GM23338 (cell line): Measurements from ENCODE around the gene RPRML. TPM values are rescaled to one million over a fixed set of nuclear protein-coding genes. Genes with fewer than 3 reads are reported as not detected.
A peak's percentile ranks its signal among the peaks of the same experiment; 100 is the strongest.

Source experiments
- ATAC-seq: fragments of 200-7000 bp; cut with Tn5 transposase; 3 replicates; pipeline ENCODE4 v1.9.1; 2020
- DNase-seq: peaks from one replicate; pipeline ENCODE4 v3.0.0-alpha.2; 2015; ENCODE audit warnings: low spot score
- H2AFZ ChIP-seq: fragments of 200-600 bp; sonication (generic); 2 replicates; pipeline ENCODE4 v1.8.0; 2016; ENCODE audit warnings: antibody characterized with exemption, mild to moderate bottlenecking, moderate library complexity
- H3F3A ChIP-seq: fragments of 200-600 bp; sonication (generic); replicated peaks from 2 replicates; pipeline ENCODE4 v1.8.0; 2017; ENCODE audit warnings: antibody characterized with exemption, mixed run types, low read depth
- H3K27ac ChIP-seq: fragments of 200-600 bp; sonication (generic); 2 replicates; pipeline ENCODE4 v1.6.1; 2016; ENCODE audit warnings: low read depth
- H3K27me3 ChIP-seq: fragments of 200-600 bp; sonication (generic); 2 replicates; pipeline ENCODE4 v1.8.0; 2016; ENCODE audit warnings: mild to moderate bottlenecking, mixed run types, moderate library complexity; ENCODE audit not compliant: insufficient read depth
- H3K36me3 ChIP-seq: fragments of 200-600 bp; sonication (generic); 2 replicates; pipeline ENCODE4 v1.8.0; 2016; ENCODE audit warnings: mild to moderate bottlenecking; ENCODE audit not compliant: insufficient read depth
- H3K4me1 ChIP-seq: fragments of 200-600 bp; sonication (generic); 2 replicates; pipeline ENCODE4 v1.8.0; 2016; ENCODE audit warnings: mild to moderate bottlenecking, moderate library complexity; ENCODE audit not compliant: insufficient read depth
- H3K4me2 ChIP-seq: fragments of 200-600 bp; sonication (generic); 2 replicates; pipeline ENCODE4 v1.7.1; 2017; ENCODE audit warnings: mixed run types
- H3K4me3 ChIP-seq: fragments of 200-600 bp; sonication (generic); 2 replicates; pipeline ENCODE4 v1.6.1; 2016; ENCODE audit warnings: mixed run types
- H3K79me2 ChIP-seq: fragments of 200-600 bp; sonication (generic); replicated peaks from 2 replicates; pipeline ENCODE4 v1.8.0; 2017; ENCODE audit warnings: mild to moderate bottlenecking; ENCODE audit not compliant: insufficient read depth
- H3K9me2 ChIP-seq: fragments of 200-600 bp; sonication (generic); 2 replicates; pipeline ENCODE4 v1.8.0; 2017; ENCODE audit not compliant: insufficient read depth
- H4K20me1 ChIP-seq: fragments of 200-600 bp; sonication (generic); replicated peaks from 2 replicates; pipeline ENCODE4 v1.8.0; 2017; ENCODE audit warnings: mild to moderate bottlenecking; ENCODE audit not compliant: insufficient read depth
- H3K27ac Mint-ChIP-seq: 2 replicates; pipeline ENCODE4 v1.8.0; 2020; ENCODE audit warnings: inconsistent platforms, mild to moderate bottlenecking, moderate library complexity, mixed read lengths
- H3K27me3 Mint-ChIP-seq: 3 replicates; pipeline ENCODE4 v1.8.0; 2022; ENCODE audit warnings: low read depth, mild to moderate bottlenecking, moderate library complexity, mixed read lengths, inconsistent platforms; ENCODE audit not compliant: insufficient read depth, poor library complexity
- H3K36me3 Mint-ChIP-seq: 3 replicates; pipeline ENCODE4 v1.8.0; 2021; ENCODE audit warnings: low read depth, mild to moderate bottlenecking, inconsistent platforms, moderate library complexity, mixed read lengths
- H3K4me1 Mint-ChIP-seq: 3 replicates; pipeline ENCODE4 v1.8.0; 2020; ENCODE audit warnings: mild to moderate bottlenecking, inconsistent platforms, mixed read lengths
- H3K4me3 Mint-ChIP-seq: 3 replicates; pipeline ENCODE4 v1.8.0; 2021; ENCODE audit warnings: moderate library complexity, mild to moderate bottlenecking, inconsistent platforms, mixed read lengths
- H3K9me3 Mint-ChIP-seq: 3 replicates; pipeline ENCODE4 v1.8.0; 2020; ENCODE audit warnings: moderate library complexity, mild to moderate bottlenecking, inconsistent platforms, mixed read lengths
- CREB1 ChIP-seq: fragments of 250-450 bp; sonication (Bioruptor Pico); IDR thresholded peaks from 2 replicates; pipeline ENCODE4 v1.5.0; 2020; ENCODE audit warnings: low read depth, mild to moderate bottlenecking, moderate library complexity
- ETS1 ChIP-seq: IDR thresholded peaks from 2 replicates; pipeline ENCODE4 v1.6.1; 2016; ENCODE audit warnings: antibody characterized with exemption
- EZH2 ChIP-seq: fragments of 200-600 bp; sonication (generic); IDR thresholded peaks from one replicate; pipeline ENCODE4 v1.8.0; 2017; ENCODE audit warnings: antibody characterized with exemption, mild to moderate bottlenecking, low read depth; ENCODE audit not compliant: unreplicated experiment
- EZH2phosphoT487 ChIP-seq: fragments of 200-600 bp; sonication (generic); IDR thresholded peaks from one replicate; pipeline ENCODE4 v1.8.1; 2018; ENCODE audit warnings: antibody characterized with exemption; ENCODE audit not compliant: unreplicated experiment
- JUNB ChIP-seq: IDR thresholded peaks from one replicate; pipeline ENCODE4 v1.6.1; 2016; ENCODE audit warnings: antibody characterized with exemption; ENCODE audit not compliant: unreplicated experiment
- NANOG ChIP-seq: IDR thresholded peaks from 2 replicates; pipeline ENCODE4 v1.6.1; 2016; ENCODE audit warnings: antibody characterized with exemption, borderline replicate concordance
- POLR2AphosphoS5 ChIP-seq: IDR thresholded peaks from 2 replicates; pipeline ENCODE4 v1.6.1; 2016; ENCODE audit warnings: antibody characterized with exemption, low read depth
- ZNF331 ChIP-seq: fragments of 250-450 bp; sonication (Bioruptor Pico); IDR thresholded peaks from 2 replicates; pipeline ENCODE4 v1.5.0; 2020; ENCODE audit warnings: low read depth, mild to moderate bottlenecking, moderate library complexity
- polyA plus RNA-seq: library from polyadenylated mRNA; unstranded; fragments of >200 nt; fragmentation: Nextera tagmentation; extraction: Ambion mirVana; gene quantifications from 2 replicates; pipeline ENCODE4 v1.2.1, GENCODE V29; 2016
- total RNA-seq: library from RNA; depleted of rRNA; stranded (reverse); fragments of >200 nt; shearing (Covaris generic); gene quantifications from 2 replicates; pipeline ENCODE4 v1.2.3, GENCODE V29; 2014
- TF ChIP-seq, protein P1 (sequence below): IDR thresholded peaks from one replicate; pipeline ENCODE4 v1.6.1; 2018; ENCODE audit warnings: antibody characterized with exemption; ENCODE audit not compliant: unreplicated experiment
- TF ChIP-seq, protein P2 (sequence below), 2 experiments: fragments of 200-600 bp in 1 of 2; sonication (generic) in 1 of 2; conservative IDR thresholded peaks; 2 replicates each; pipeline versions ENCODE4 v1.5.1 to v1.6.1; 2016 to 2017; ENCODE audit warnings: antibody characterized with exemption in 2 of 2, low read depth in 2 of 2, mild to moderate bottlenecking in 2 of 2, moderate library complexity in 1 of 2

Gene RPRML
- total and polyA plus RNA-seq, 2 experiments from 2014 or later, result 2.1 to 16.4 TPM

- H3K27me3 ChIP-seq, result peaks cover 10% of the 10 kb centered on the region
- no peak for ATAC-seq
These were observed 5.3 kb upstream of the RPRML start for GRCh38 chr17:46984341-46984740.

GRCh38 chr17:46983782-46984181 lies 4.7 kb upstream of the RPRML start:
- DNase-seq (peak; percentile 72), ATAC-seq (peak; percentile 28)
- Histone ChIP-seq H3F3A (no peaks in the 10 kb centered on the region), H2AFZ (no peak overlapping the region), H3K4me2 (no peak overlapping the region), H3K79me2 (no peaks in the 10 kb centered on the region), H3K27me3 (peaks cover 15% of the 10 kb centered on the region), H3K9me2 (0 out of 2 replicates have a peak, but pooled peaks cover 3% of the 10 kb centered on the region), H3K27ac (no peak overlapping the region), H4K20me1 (no peaks in the 10 kb centered on the region), H3K4me3 (no peak overlapping the region), H3K36me3 (no peaks in the 10 kb centered on the region), H3K4me1 (peaks cover 26% of the 10 kb centered on the region)
- H3K9me3 Mint-ChIP-seq, result no peaks in the 10 kb centered on the region
- H3K4me1 Mint-ChIP-seq, result peaks cover 24% of the 10 kb centered on the region
- H3K4me3 Mint-ChIP-seq, result no peak overlapping the region
- no peak for TF ChIP-seq ZNF331
- TF ChIP-seq, protein P1, sequence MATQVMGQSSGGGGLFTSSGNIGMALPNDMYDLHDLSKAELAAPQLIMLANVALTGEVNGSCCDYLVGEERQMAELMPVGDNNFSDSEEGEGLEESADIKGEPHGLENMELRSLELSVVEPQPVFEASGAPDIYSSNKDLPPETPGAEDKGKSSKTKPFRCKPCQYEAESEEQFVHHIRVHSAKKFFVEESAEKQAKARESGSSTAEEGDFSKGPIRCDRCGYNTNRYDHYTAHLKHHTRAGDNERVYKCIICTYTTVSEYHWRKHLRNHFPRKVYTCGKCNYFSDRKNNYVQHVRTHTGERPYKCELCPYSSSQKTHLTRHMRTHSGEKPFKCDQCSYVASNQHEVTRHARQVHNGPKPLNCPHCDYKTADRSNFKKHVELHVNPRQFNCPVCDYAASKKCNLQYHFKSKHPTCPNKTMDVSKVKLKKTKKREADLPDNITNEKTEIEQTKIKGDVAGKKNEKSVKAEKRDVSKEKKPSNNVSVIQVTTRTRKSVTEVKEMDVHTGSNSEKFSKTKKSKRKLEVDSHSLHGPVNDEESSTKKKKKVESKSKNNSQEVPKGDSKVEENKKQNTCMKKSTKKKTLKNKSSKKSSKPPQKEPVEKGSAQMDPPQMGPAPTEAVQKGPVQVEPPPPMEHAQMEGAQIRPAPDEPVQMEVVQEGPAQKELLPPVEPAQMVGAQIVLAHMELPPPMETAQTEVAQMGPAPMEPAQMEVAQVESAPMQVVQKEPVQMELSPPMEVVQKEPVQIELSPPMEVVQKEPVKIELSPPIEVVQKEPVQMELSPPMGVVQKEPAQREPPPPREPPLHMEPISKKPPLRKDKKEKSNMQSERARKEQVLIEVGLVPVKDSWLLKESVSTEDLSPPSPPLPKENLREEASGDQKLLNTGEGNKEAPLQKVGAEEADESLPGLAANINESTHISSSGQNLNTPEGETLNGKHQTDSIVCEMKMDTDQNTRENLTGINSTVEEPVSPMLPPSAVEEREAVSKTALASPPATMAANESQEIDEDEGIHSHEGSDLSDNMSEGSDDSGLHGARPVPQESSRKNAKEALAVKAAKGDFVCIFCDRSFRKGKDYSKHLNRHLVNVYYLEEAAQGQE, result peak; percentile 78
- no peak for TF ChIP-seq CREB1 (CRISPR knock-in tag)
- no peak for TF ChIP-seq ETS1
- no peak for TF ChIP-seq EZH2phosphoT487
- TF ChIP-seq JUNB, result no peak
- TF ChIP-seq POLR2AphosphoS5, result no peak
- TF ChIP-seq, protein P2, sequence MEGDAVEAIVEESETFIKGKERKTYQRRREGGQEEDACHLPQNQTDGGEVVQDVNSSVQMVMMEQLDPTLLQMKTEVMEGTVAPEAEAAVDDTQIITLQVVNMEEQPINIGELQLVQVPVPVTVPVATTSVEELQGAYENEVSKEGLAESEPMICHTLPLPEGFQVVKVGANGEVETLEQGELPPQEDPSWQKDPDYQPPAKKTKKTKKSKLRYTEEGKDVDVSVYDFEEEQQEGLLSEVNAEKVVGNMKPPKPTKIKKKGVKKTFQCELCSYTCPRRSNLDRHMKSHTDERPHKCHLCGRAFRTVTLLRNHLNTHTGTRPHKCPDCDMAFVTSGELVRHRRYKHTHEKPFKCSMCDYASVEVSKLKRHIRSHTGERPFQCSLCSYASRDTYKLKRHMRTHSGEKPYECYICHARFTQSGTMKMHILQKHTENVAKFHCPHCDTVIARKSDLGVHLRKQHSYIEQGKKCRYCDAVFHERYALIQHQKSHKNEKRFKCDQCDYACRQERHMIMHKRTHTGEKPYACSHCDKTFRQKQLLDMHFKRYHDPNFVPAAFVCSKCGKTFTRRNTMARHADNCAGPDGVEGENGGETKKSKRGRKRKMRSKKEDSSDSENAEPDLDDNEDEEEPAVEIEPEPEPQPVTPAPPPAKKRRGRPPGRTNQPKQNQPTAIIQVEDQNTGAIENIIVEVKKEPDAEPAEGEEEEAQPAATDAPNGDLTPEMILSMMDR (conservative IDR thresholded peaks at IDR 0.05; ENCODE audit: low read depth in 2 of 2), result no peak
- H3K27ac Mint-ChIP-seq, result no peak overlapping the region
- H3K36me3 Mint-ChIP-seq, result no peaks in the 10 kb centered on the region
- H3K27me3 Mint-ChIP-seq, result peaks cover 21% of the 10 kb centered on the region

More at GRCh38 chr17:46984341-46984740, 5.3 kb upstream of the RPRML start:
- TF ChIP-seq JUNB, result no peak
- TF ChIP-seq, protein P1, result no peak
- TF ChIP-seq ETS1, result no peak
- no peak for TF ChIP-seq NANOG
- no peak for TF ChIP-seq EZH2
- Mint-ChIP-seq H3K9me3 (no peaks in the 10 kb centered on the region), H3K27me3 (peaks cover 20% of the 10 kb centered on the region), H3K4me3 (no peak overlapping the region), H3K27ac (no peak overlapping the region), H3K36me3 (no peaks in the 10 kb centered on the region), H3K4me1 (peaks cover 24% of the 10 kb centered on the region)
- no peaks in the 10 kb centered on the region for H3K79me2 ChIP-seq
- no peak for DNase-seq
- H2AFZ ChIP-seq, result no peak overlapping the region
- no peaks in the 10 kb centered on the region for H3K36me3 ChIP-seq
- H3K9me2 ChIP-seq, result 0 out of 2 replicates have a peak, but pooled peaks cover 3% of the 10 kb centered on the region
- H3K4me1 ChIP-seq, result peaks cover 26% of the 10 kb centered on the region
- no peak overlapping the region for H3K27ac ChIP-seq
- no peak overlapping the region for H3K4me2 ChIP-seq
- no peaks in the 10 kb centered on the region for H3F3A ChIP-seq
- no peak overlapping the region for H3K4me3 ChIP-seq
- H4K20me1 ChIP-seq, result no peaks in the 10 kb centered on the region
